Esophagus (tissue), 2 donors: Measurements from ENCODE around the gene SLC24A3. TPM values are rescaled to one million over a fixed set of nuclear protein-coding genes. Genes with fewer than 3 reads are reported as not detected.

Source experiments
- H3K27ac ChIP-seq, 2 donors: one replicate each; pipeline ENCODE4 v1.5.1; 2013; ENCODE audit warnings: low read depth in 2 of 2, mild to moderate bottlenecking in 2 of 2, inconsistent platforms in 1 of 2, low read length in 1 of 2, moderate library complexity in 1 of 2
- H3K27me3 ChIP-seq, 2 donors: one replicate each; pipeline ENCODE4 v1.6.1; 2013; ENCODE audit warnings: low read length in 2 of 2, control low read depth in 1 of 2, mild to moderate bottlenecking in 1 of 2; ENCODE audit not compliant: insufficient read depth in 2 of 2, control insufficient read depth in 1 of 2
- H3K36me3 ChIP-seq, 2 donors: one replicate each; pipeline ENCODE4 v1.6.1; 2013; ENCODE audit warnings: low read length in 1 of 2; ENCODE audit not compliant: control insufficient read depth in 2 of 2, insufficient read depth in 2 of 2
- H3K4me1 ChIP-seq, 2 donors: one replicate each; pipeline ENCODE4 v1.6.1; 2013; ENCODE audit warnings: low read length in 1 of 2; ENCODE audit not compliant: control insufficient read depth in 2 of 2, insufficient read depth in 2 of 2
- H3K4me3 ChIP-seq, 2 donors: one replicate each; pipeline ENCODE4 v1.5.1; 2013; ENCODE audit warnings: low read length in 2 of 2, mild to moderate bottlenecking in 2 of 2, low read depth in 1 of 2, moderate library complexity in 1 of 2
- H3K9me3 ChIP-seq, 2 donors: one replicate each; pipeline ENCODE4 v1.6.1; 2013; ENCODE audit warnings: mild to moderate bottlenecking in 2 of 2, low read depth in 1 of 2, low read length in 1 of 2, moderate library complexity in 1 of 2; ENCODE audit not compliant: control insufficient read depth in 2 of 2, insufficient read depth in 1 of 2
- WGBS, 2 donors: extraction: QIAGEN DNeasy Blood & Tissue Kit; methylation state at CpG; one replicate each; pipeline ENCODE4 v1.1.7; 2013; 5-methylcytosine and 5-hydroxymethylcytosine counted together
- polyA plus RNA-seq, 2 donors: library from polyadenylated mRNA; stranded (reverse); fragments of 200-250 nt; gene quantifications; one replicate each; pipeline ENCODE4 v1.2.3, GENCODE V29; 2013
- donor health status: healthy with polysubstance abuse.
- donor health status: Bipolar disorder and iron deficiency.

The SLC24A3 gene
- polyA plus RNA-seq, 2 donors, result 6.5 to 7.3 TPM

DNA sequence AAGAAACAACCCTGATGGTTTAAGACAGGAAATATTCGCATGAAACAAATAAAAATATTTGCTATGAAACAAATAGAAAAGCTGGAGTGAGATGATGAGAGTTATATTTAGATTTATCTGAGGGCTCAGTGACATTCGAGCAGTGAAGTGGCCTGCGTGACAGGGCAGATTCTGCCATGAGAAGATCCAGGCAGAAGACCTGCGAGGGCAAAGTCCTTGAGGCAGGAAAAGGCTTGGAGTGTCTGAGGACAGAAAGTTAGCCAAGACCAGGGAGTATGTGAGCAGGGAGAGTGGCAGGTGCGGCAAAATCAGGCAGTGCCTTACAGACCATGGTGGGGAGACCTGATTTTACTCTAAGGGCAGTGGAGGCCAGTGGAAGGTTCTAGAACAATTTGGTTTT is 478.7 kb downstream of the SLC24A3 start:
- WGBS, 2 donors, result 84 to 86% methylated on average over 5 of the region's 5 CpGs
- H3K27ac ChIP-seq, result no peak overlapping the region
- peaks cover 0 to 2% of the 10 kb centered on the region in 2 donors for H3K36me3 ChIP-seq
- H3K4me3 ChIP-seq, result no peak overlapping the region
- no peaks in the 10 kb centered on the region for H3K9me3 ChIP-seq
- no peaks in the 10 kb centered on the region for H3K4me1 ChIP-seq
- H3K27me3 ChIP-seq, result no peaks in the 10 kb centered on the region

DNA sequence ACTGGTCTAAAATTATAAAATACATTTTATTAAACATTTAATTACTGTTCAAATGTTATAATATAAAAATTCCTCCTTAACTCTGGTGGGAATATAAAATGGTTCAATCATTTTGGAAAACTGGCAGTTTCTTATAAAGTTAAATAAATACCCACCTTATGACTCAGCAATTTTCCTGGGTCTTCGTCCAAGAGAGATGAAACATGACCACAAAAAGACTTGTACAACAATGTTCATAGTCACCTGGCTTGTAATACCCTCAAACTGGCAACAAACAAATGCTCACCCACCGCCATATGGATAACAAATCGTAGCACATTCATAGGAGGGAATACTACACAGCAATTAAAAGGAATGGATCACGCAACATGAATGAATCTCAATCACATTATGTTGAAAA is 479.7 kb downstream of the SLC24A3 start:
- Histone ChIP-seq H3K4me3 (no peak overlapping the region), H3K4me1 (no peaks in the 10 kb centered on the region), H3K36me3 (peaks cover 0 to 2% of the 10 kb centered on the region in 2 donors), H3K9me3 (no peaks in the 10 kb centered on the region), H3K27me3 (no peaks in the 10 kb centered on the region), H3K27ac (no peak overlapping the region)
- WGBS, 2 donors, result 76 to 78% methylated on average over 4 of the region's 4 CpGs

DNA sequence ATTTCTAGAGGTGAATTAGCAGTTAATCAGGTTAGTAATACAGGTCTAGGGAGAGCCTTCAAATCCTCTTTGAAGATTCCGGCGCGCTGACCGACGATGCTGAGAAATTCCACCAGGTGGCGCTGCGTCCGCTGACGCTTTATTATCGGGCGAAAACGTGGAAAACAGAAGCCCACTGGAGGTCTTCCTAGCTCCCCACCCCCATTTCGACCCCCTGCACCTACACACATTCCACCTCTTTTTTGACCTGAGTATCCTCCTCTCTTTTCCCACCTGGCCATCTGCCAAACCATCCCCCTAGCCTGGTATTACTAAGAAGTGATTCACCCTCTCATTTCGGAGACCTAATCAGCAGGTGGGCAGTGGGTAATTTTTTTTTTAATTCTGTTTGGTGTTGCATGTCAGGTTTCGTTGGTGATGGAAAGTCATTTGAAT is 480.3 kb downstream of the SLC24A3 start:
- WGBS, 2 donors, result 3 to 4% methylated on average over 15 of the region's 15 CpGs

DNA sequence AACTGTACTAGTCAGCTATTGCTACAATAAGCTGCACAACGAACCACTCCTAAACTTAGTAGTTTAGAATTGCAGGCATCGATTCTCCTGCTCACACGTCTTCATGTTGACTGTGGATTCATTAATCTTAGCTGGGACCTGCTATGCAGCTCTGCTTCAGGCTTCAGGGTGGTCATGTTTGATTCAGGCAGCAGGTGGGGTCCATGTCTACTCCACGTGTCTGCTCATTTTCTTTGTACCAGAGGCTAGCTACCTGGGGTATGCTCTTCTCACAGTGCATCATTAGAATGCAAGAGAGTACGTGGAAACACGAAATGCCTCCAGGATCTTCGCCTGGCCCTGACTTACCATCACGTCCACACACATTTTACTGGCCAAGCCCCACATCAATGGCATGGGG is 481.1 kb downstream of the SLC24A3 start:
- no peak overlapping the region for H3K27ac ChIP-seq
- no peaks in the 10 kb centered on the region for H3K4me1 ChIP-seq
- no peaks in the 10 kb centered on the region for H3K27me3 ChIP-seq
- 84 to 86% methylated on average over 8 of the region's 8 CpGs for WGBS, 2 donors
- H3K36me3 ChIP-seq, result no peaks in the 10 kb centered on the region
- H3K4me3 ChIP-seq, result no peak overlapping the region
- H3K9me3 ChIP-seq, result no peaks in the 10 kb centered on the region

More for the DNA sequence above, 480.3 kb downstream of the SLC24A3 start:
- Histone ChIP-seq H3K27me3 (no peaks in the 10 kb centered on the region), H3K36me3 (peaks cover 0 to 2% of the 10 kb centered on the region in 2 donors), H3K27ac (no peak overlapping the region), H3K4me3 (no peak overlapping the region), H3K4me1 (no peaks in the 10 kb centered on the region), H3K9me3 (no peaks in the 10 kb centered on the region)

DNA sequence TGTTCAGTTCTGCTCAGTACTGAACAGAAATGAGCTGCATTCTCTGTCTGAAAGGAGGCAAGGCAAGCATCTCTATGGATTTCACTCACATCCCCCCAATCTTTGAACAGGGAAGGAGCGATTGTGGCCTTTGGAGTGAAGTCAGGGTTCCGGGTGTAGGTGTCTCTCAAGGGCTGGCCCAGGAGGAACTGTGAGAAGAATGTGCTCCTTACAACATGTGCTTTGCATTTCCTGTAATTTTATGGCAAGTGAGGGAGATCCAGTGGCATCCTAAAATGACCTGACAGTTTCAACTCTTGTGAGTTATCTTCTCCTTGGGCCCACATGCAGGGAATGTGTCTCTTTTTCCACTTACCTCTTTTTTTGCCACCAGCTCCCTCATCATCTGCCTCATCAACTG is 482.6 kb downstream of the SLC24A3 start:
- Histone ChIP-seq H3K4me3 (no peak overlapping the region), H3K27ac (no peak overlapping the region), H3K36me3 (no peaks in the 10 kb centered on the region), H3K9me3 (no peaks in the 10 kb centered on the region), H3K4me1 (no peaks in the 10 kb centered on the region), H3K27me3 (no peaks in the 10 kb centered on the region)
- 65 to 76% methylated on average over 2 of the region's 2 CpGs for WGBS, 2 donors

DNA sequence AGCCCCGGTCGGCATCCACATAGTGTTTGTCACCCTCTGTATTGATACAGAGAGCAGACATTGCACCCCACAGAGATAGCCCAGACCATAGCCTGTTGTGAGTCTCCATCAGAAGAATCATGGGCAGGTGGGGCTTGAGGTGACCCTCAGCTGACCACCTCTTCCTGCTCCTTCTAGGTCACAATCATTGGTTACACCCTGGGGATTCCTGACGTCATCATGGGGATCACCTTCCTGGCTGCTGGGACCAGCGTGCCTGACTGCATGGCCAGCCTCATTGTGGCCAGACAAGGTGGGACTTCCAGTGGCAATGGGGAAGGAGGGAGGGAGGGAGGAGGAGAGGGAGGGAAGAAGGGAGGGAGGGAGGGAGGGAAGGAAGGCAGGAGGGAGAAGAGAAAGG is 484.2 kb downstream of the SLC24A3 start:
- 84 to 89% methylated on average over 4 of the region's 4 CpGs for WGBS, 2 donors
- H3K4me3 ChIP-seq, result no peak overlapping the region

DNA sequence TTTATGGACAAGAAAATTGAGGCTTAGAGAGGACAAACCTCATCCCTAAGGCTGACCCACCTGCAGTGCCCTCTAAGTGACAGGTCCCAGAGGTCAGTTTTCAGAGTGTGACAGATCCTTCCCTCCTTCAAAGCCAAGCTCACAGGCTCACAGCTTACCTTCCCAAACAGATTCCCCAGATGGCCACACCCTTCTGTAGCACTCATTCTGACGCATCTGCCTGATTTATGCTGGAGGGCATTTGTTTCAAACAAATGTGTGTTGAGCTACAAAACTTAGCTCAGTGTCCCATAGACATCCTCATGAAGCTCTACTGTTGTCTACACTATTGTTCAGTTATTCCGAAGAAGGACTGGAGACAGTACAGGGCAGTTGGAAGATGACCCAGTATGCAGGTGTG is 485.0 kb downstream of the SLC24A3 start:
- no peak overlapping the region for H3K4me3 ChIP-seq
- H3K27me3 ChIP-seq, result no peaks in the 10 kb centered on the region
- no peaks in the 10 kb centered on the region for H3K4me1 ChIP-seq
- no peaks in the 10 kb centered on the region for H3K36me3 ChIP-seq
- 81 to 87% methylated on average over 2 of the region's 2 CpGs for WGBS, 2 donors
- no peak overlapping the region for H3K27ac ChIP-seq
- H3K9me3 ChIP-seq, result no peaks in the 10 kb centered on the region

More for the DNA sequence above, 484.2 kb downstream of the SLC24A3 start:
- no peaks in the 10 kb centered on the region for H3K27me3 ChIP-seq
- H3K9me3 ChIP-seq, result no peaks in the 10 kb centered on the region
- H3K27ac ChIP-seq, result no peak overlapping the region
- no peaks in the 10 kb centered on the region for H3K36me3 ChIP-seq
- H3K4me1 ChIP-seq, result no peaks in the 10 kb centered on the region

DNA sequence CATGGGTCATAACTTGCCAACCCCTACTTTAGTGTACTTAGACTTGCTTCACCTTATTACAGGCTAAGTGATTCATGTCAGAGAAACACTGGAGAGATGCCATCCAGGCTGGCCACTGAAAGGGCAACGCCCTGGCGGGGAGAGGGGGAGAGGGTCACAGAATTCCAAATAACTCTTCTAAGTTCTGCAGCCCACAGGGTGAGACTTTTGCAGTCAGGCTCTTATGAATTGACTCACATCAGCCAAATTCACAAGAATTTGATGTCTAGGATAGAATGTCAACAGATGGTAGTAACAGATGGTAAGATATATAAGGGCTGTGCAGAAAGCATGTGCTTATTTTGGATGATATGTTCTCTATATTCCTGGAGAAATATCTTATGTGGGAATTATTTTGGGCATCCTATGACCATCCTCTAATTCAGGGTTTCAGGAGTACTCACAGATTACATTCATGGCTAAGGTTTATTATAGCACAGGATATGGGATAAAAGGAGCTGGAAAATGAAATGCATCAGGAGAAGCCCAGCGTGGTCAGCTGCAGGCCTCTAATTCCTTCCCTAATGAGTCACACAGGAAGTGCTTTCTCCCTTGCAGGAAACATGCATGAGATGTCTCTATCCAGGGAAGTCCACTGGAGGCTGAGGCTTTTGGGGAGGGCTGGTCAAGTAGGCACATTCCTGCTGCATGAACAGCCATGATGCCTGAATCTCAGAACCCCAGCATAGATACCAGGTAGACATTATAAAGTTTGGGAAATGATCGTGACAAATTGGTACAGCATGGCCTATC is 486.9 kb downstream of the SLC24A3 start:
- H3K4me3 ChIP-seq, result no peak overlapping the region
- no peaks in the 10 kb centered on the region for H3K36me3 ChIP-seq
- no peaks in the 10 kb centered on the region for H3K4me1 ChIP-seq
- H3K27me3 ChIP-seq, result no peaks in the 10 kb centered on the region
- H3K27ac ChIP-seq, result no peak overlapping the region
- H3K9me3 ChIP-seq, result no peaks in the 10 kb centered on the region
- WGBS, 2 donors, result 85 to 86% methylated on average over 4 of the region's 4 CpGs

DNA sequence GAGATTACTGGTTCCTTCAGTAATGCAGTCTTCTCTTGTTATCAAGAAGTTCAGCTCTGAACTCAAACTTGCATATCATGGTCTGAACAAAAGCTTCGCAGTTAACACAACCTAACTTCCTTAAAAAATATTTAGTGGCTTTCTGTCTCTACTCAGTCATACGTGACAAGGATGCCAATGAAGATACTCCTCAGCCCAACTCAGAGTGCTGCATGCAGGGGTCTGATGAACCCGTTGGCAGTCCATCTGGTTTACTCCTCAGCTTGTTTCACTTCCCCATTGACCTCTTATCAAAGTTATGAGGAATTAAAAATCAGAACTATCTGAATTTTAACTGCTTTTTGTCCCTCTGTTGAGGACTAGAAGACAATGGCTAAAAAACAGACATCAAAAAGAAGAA is 489.0 kb downstream of the SLC24A3 start:
- 78 to 81% methylated on average over 3 of the region's 3 CpGs for WGBS, 2 donors

DNA sequence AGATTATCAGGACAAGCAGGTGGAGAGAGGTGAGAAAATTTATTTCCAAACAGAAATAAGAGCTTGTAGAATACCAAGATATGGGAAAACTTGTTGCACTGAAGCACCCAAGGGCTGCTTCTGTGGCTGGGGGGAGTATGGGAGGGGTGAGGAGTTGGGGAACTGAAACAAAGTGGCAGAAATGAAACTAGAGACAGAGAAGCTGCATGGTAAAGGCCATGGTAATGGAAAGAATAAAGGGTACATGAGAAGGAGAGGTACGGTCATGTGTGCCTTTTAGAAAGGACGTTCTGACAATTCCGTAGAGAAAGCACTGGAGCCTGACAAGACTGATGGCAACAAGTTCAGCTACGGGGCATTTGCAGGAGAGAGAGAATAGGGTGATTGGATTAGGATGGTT is 494.0 kb downstream of the SLC24A3 start:
- Histone ChIP-seq H3K4me1 (peaks cover 0 to 7% of the 10 kb centered on the region in 2 donors), H3K27me3 (no peaks in the 10 kb centered on the region), H3K9me3 (peaks cover 0 to 3% of the 10 kb centered on the region in 2 donors), H3K4me3 (no peak overlapping the region), H3K27ac (no peak overlapping the region), H3K36me3 (no peaks in the 10 kb centered on the region)
- WGBS, 2 donors, result 75 to 83% methylated on average over 4 of the region's 4 CpGs

More for the DNA sequence above, 489.0 kb downstream of the SLC24A3 start:
- Histone ChIP-seq H3K9me3 (no peaks in the 10 kb centered on the region), H3K27ac (no peak overlapping the region), H3K27me3 (no peaks in the 10 kb centered on the region), H3K36me3 (no peaks in the 10 kb centered on the region), H3K4me1 (no peaks in the 10 kb centered on the region), H3K4me3 (no peak overlapping the region)
